HepG2 (cell line): Measurements from ENCODE around the gene CYP19A1. TPM values are rescaled to one million over a fixed set of nuclear protein-coding genes. Genes with fewer than 3 reads are reported as not detected.
A peak's percentile ranks its signal among the peaks of the same experiment; 100 is the strongest.

Experiments
- AKAP8 ChIP-seq: sonication (generic); formaldehyde crosslinking; IDR thresholded peaks from 2 replicates; pipeline ENCODE4 v1.5.1; 2020; ENCODE audit warnings: mild to moderate bottlenecking, missing genetic modification reagents
- AKNA ChIP-seq: sonication (generic); formaldehyde crosslinking; IDR thresholded peaks from 2 replicates; pipeline ENCODE4 v1.4.0; 2020; ENCODE audit warnings: missing genetic modification reagents, borderline replicate concordance
- CBX2 ChIP-seq, 2 experiments: fragments of 200-600 bp in 1 of 2; sonication (generic); formaldehyde crosslinking in 1 of 2; IDR thresholded peaks; 2 replicates each; pipeline versions ENCODE4 v1.7.0 to v1.8.1; 2018 to 2022; ENCODE audit warnings: low read depth in 2 of 2, low read length in 1 of 2, mild to moderate bottlenecking in 1 of 2, missing genetic modification reagents in 1 of 2
- CCDC6 ChIP-seq: sonication (generic); formaldehyde crosslinking; IDR thresholded peaks from 2 replicates; pipeline ENCODE4 v1.8.1; 2022; ENCODE audit warnings: mild to moderate bottlenecking, missing genetic modification reagents, moderate library complexity
- CTCF ChIP-seq: sonication (generic); formaldehyde crosslinking; IDR thresholded peaks from 2 replicates; pipeline ENCODE4 v1.5.0; 2020; ENCODE audit warnings: mild to moderate bottlenecking, missing genetic modification reagents, moderate library complexity
- HMG20A ChIP-seq: IDR thresholded peaks from 2 replicates; pipeline ENCODE4 v1.6.1; 2016; ENCODE audit warnings: borderline replicate concordance
- HOMEZ ChIP-seq: IDR thresholded peaks from 2 replicates; pipeline ENCODE4 v1.6.1; 2016; ENCODE audit warnings: low read depth
- NR2F6 ChIP-seq, 2 experiments: IDR thresholded peaks; 2 replicates each; pipeline ENCODE4 v1.6.1; 2016; ENCODE audit warnings: antibody characterized with exemption in 1 of 2, mild to moderate bottlenecking in 1 of 2
- PAF1 ChIP-seq: IDR thresholded peaks from 2 replicates; pipeline ENCODE4 v1.6.1; 2016; ENCODE audit warnings: missing genetic modification reagents, missing compliant biosample characterization
- RCOR2 ChIP-seq: IDR thresholded peaks from 2 replicates; pipeline ENCODE4 v1.6.1; 2016; ENCODE audit warnings: missing biosample characterization, missing genetic modification reagents
- SALL2 ChIP-seq: sonication (generic); formaldehyde crosslinking; IDR thresholded peaks from 2 replicates; pipeline ENCODE4 v1.8.1; 2023; ENCODE audit warnings: mild to moderate bottlenecking, missing genetic modification reagents, inconsistent platforms
- SATB2 ChIP-seq: sonication (generic); formaldehyde crosslinking; IDR thresholded peaks from 2 replicates; pipeline ENCODE4 v1.5.0; 2020; ENCODE audit warnings: missing genetic modification reagents
- YEATS4 ChIP-seq: sonication (generic); formaldehyde crosslinking; IDR thresholded peaks from 2 replicates; pipeline ENCODE4 v1.4.0; 2020; ENCODE audit warnings: missing genetic modification reagents, borderline replicate concordance
- ZFY ChIP-seq: sonication (generic); formaldehyde crosslinking; IDR thresholded peaks from 2 replicates; pipeline ENCODE4 v1.4.0; 2020; ENCODE audit warnings: missing genetic modification reagents
- ZKSCAN5 ChIP-seq: sonication (generic); formaldehyde crosslinking; IDR thresholded peaks from 2 replicates; pipeline ENCODE4 v1.5.1; 2020; ENCODE audit warnings: mild to moderate bottlenecking, missing genetic modification reagents
- ZNF335 ChIP-seq: sonication (generic); formaldehyde crosslinking; IDR thresholded peaks from 2 replicates; pipeline ENCODE4 v1.4.0; 2020; ENCODE audit warnings: missing genetic modification reagents
- ZNF362 ChIP-seq: sonication (generic); formaldehyde crosslinking; IDR thresholded peaks from 2 replicates; pipeline ENCODE4 v1.4.0; 2020; ENCODE audit warnings: missing genetic modification reagents, mild to moderate bottlenecking, borderline replicate concordance
- ZNF512 ChIP-seq: sonication (generic); formaldehyde crosslinking; IDR thresholded peaks from 2 replicates; pipeline ENCODE4 v1.4.0; 2020; ENCODE audit warnings: mild to moderate bottlenecking, missing genetic modification reagents
- ZNF674 ChIP-seq: sonication (generic); formaldehyde crosslinking; IDR thresholded peaks from 2 replicates; pipeline ENCODE4 v1.5.0; 2020; ENCODE audit warnings: low read depth, mild to moderate bottlenecking, missing genetic modification reagents
- polyA plus RNA-seq, 8 experiments: library from polyadenylated mRNA; depleted of rRNA in 3 of 8; stranded (reverse) in 7 of 8; unstranded in 1 of 8; fragments of >200 nt; fragmentation: Illumina TruSeq in 4 of 8; extraction: Trizol in 4 of 8; gene quantifications; 2 replicates each; pipeline versions ENCODE4 v1.2.1 to v1.2.3, GENCODE V29; 2011 to 2016; ENCODE audit warnings: low read depth in 4 of 8, missing spikeins in 1 of 8, mixed read lengths in 1 of 8; ENCODE audit not compliant: insufficient read depth in 1 of 8
- total RNA-seq, 5 experiments: library from RNA; depleted of rRNA; stranded (reverse); fragments of >200 nt; fragmentation: Illumina TruSeq; extraction: Trizol; gene quantifications; 2 replicates each; pipeline ENCODE4 v1.2.3, GENCODE V29; 2016; ENCODE audit warnings: low read depth in 1 of 5

The CYP19A1 gene
- total and polyA plus RNA-seq, 2 of the 13 experiments (the other 11 are each of a cell fraction or from before 2014, with no cell fraction given), result 10.9 to 23.0 TPM

GRCh38 chr15:51313644-51314280, 24.6 kb downstream of the CYP19A1 start (continued):
- peak; percentile 88 for TF ChIP-seq RCOR2 (CRISPR knock-in tag)
- TF ChIP-seq ZNF362 (CRISPR knock-in tag), result no peak
- peak; percentile 88; the same call in 1 of the 2 replicates for TF ChIP-seq HMG20A (CRISPR knock-in tag)
- TF ChIP-seq CBX2 (IDR thresholded peaks at IDR 0.05; ENCODE audit: low read depth, low read length), result no peak
- TF ChIP-seq CBX2 (CRISPR knock-in tag; IDR thresholded peaks at IDR 0.05; ENCODE audit: low read depth), result no peak
- TF ChIP-seq PAF1 (CRISPR knock-in tag), result no peak
- no peak for TF ChIP-seq ZKSCAN5 (CRISPR knock-in tag)
- no peak for TF ChIP-seq CTCF (CRISPR knock-in tag)
- TF ChIP-seq ZNF674 (CRISPR knock-in tag), result no peak
- no peak for TF ChIP-seq ZNF512 (CRISPR knock-in tag)
- no peak for TF ChIP-seq ZNF335
- TF ChIP-seq HOMEZ (CRISPR knock-in tag), result peak; percentile 36; the same call in 1 of the 2 replicates
- TF ChIP-seq NR2F6 (IDR thresholded peaks at IDR 0.05), result peak; percentile 58
- peak; percentile 82 for TF ChIP-seq NR2F6 (CRISPR knock-in tag; IDR thresholded peaks at IDR 0.05)
- TF ChIP-seq SALL2, result no peak
- peak; percentile 67 for TF ChIP-seq YEATS4 (CRISPR knock-in tag)
- TF ChIP-seq AKNA (CRISPR knock-in tag), result no peak
- TF ChIP-seq CCDC6 (CRISPR knock-in tag), result peak; percentile 53; the same call in 1 of the 2 replicates
- TF ChIP-seq ZFY, result peak; percentile 44; the same call in 1 of the 2 replicates
- no peak for TF ChIP-seq AKAP8 (CRISPR knock-in tag)
- no peak for TF ChIP-seq SATB2
